Peyer's patch (tissue), 4 donors: ENCODE measurements around the gene PLCL2.

ENCODE experiments used
- POLR2A ChIP-seq, 2 donors: fragments of 450-650 bp; IDR thresholded peaks; one replicate each; pipeline ENCODE4 v1.5.1; 2017; ENCODE audit warnings: antibody characterized with exemption in 2 of 2, mild to moderate bottlenecking in 2 of 2, moderate library complexity in 2 of 2
- TF ChIP-seq, protein P1 (sequence below), 6 experiments: fragments of 450-650 bp in 4 of 6; fragments of 200-600 bp in 2 of 6; sonication (generic) in 1 of 6; IDR thresholded peaks; one replicate each; pipeline ENCODE4 v1.5.1; 2017 to 2019; ENCODE audit warnings: antibody characterized with exemption in 6 of 6, mild to moderate bottlenecking in 3 of 6, moderate library complexity in 1 of 6

DNA sequence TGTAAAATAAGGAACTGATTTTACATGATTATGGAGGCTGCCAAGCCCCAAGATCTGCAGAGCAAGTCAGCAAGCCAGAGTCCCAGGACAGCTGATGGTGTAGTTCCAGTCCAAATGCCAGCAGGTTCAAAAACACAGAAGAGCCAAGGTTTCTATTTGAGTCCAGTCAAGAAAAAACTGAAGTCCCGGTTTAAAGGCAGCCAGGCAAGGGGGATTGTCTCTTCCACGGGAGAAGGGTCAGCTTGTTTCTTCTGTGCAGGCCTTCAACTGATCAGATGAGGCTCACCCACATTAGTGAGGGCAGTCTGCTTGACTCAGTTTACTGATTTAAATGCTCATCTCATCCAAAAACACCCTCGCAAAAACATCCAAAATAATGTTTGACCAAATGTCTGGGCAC, 246.2 kb downstream of the PLCL2 start:
- TF ChIP-seq, protein P1, sequence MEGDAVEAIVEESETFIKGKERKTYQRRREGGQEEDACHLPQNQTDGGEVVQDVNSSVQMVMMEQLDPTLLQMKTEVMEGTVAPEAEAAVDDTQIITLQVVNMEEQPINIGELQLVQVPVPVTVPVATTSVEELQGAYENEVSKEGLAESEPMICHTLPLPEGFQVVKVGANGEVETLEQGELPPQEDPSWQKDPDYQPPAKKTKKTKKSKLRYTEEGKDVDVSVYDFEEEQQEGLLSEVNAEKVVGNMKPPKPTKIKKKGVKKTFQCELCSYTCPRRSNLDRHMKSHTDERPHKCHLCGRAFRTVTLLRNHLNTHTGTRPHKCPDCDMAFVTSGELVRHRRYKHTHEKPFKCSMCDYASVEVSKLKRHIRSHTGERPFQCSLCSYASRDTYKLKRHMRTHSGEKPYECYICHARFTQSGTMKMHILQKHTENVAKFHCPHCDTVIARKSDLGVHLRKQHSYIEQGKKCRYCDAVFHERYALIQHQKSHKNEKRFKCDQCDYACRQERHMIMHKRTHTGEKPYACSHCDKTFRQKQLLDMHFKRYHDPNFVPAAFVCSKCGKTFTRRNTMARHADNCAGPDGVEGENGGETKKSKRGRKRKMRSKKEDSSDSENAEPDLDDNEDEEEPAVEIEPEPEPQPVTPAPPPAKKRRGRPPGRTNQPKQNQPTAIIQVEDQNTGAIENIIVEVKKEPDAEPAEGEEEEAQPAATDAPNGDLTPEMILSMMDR (IDR thresholded peaks at IDR 0.05): no peak
- TF ChIP-seq POLR2A (IDR thresholded peaks at IDR 0.05): no peak
